ES-I3 (cell line): ENCODE results near the gene PLEKHG4B.
"Not testable (repeated sequence)": the region's sequence is repeated elsewhere in the genome, so short reads cannot be mapped to it uniquely, and the experiment has no call there.

Experiments
- H3K36me3 ChIP-seq: 2 replicates; pipeline ENCODE4 v1.6.1; 2013; ENCODE audit warnings: mild to moderate bottlenecking, low read length, control low read depth, moderate library complexity; ENCODE audit not compliant: insufficient read depth
- H3K4me1 ChIP-seq: 2 replicates; pipeline ENCODE4 v1.6.1; 2013; ENCODE audit warnings: mild to moderate bottlenecking, control low read depth, low read length; ENCODE audit not compliant: insufficient read depth
- H3K9ac ChIP-seq: 2 replicates; pipeline ENCODE4 v1.6.1; 2013; ENCODE audit warnings: low read depth, mild to moderate bottlenecking, low read length, moderate library complexity
- H3K9me3 ChIP-seq: 2 replicates; pipeline ENCODE4 v1.6.1; 2013; ENCODE audit warnings: mild to moderate bottlenecking, low read length, moderate library complexity; ENCODE audit not compliant: control insufficient read depth, insufficient read depth

Gene PLEKHG4B

DNA sequence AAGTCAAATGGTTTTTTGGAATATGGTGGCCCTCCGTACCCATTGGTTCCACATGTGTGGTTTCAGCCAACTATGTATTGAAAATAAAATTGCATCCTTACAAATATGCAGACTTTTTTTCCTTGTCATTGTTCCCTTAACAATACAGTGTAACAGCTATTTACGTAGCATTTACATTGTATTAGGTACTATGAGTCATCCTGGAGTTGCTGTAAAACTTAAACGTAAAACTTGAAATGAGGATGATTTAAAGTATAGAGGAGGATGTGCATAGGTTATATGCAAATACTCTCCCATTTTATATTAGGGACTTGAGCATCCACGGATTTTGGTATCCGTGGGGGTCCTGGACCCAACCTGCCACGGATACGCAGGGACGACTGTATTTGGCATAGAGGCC, 142.5 kb downstream of the PLEKHG4B start:
- Histone ChIP-seq H3K9me3 (no peaks in the 10 kb centered on the region), H3K9ac (no peak overlapping the region), H3K36me3 (peaks cover 2% of the 10 kb centered on the region)

DNA sequence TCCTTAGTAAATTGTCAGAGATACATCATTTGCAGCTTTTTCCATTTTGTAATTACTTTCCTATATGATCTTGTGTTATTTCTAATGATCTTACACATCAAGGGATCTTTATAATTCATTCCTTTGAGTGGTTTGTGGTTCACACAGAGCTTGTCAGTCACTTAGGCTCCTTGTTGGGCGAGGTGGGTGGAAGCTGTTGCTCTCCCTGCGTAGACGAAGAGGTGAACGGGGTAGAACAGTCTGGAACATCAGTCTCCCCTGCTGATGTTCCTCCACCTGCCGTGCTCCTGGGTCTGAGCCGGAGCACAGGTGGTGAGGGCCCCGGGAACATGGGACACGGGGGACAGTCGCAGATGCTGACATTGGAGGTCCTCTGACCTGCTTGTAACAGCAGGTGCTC, 143.6 kb downstream of the PLEKHG4B start:
- H3K36me3 ChIP-seq, H3K4me1 ChIP-seq, H3K9me3 ChIP-seq, H3K9ac ChIP-seq: not testable (repeated sequence)

More for the DNA sequence above, 142.5 kb downstream of the PLEKHG4B start:
- peaks cover 9% of the 10 kb centered on the region; the same call in 1 of the 2 replicates for H3K4me1 ChIP-seq

DNA sequence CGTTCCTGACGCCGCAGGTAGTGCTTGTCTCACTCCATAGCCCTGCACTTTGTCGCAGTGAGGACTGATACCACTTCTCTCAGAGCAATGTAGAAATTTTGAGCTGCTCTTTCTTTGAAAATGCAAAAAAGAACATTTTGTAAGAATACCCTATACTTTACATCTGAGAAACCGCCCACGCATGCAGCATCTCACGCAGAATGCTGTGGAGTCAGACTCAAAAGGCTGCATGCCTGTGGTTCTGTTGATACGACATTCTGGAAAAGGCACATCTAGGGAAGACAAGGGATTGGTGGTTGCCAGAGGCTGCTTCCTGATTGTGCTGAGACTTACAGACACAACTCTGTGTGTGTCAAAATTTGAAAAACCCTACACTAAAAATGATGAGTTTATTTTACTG, 146.0 kb downstream of the PLEKHG4B start:
- H3K9me3 ChIP-seq, H3K9ac ChIP-seq, H3K4me1 ChIP-seq: not testable (repeated sequence)
- peaks cover 27% of the 10 kb centered on the region for H3K36me3 ChIP-seq
